Hematopoietic multipotent progenitor cell (in vitro differentiated cells): ENCODE results near the gene UBE2E3. TPM values are rescaled to one million over a fixed set of nuclear protein-coding genes. Genes with fewer than 3 reads are reported as not detected.
"Not testable (repeated sequence)": the region's sequence is repeated elsewhere in the genome, so short reads cannot be mapped to it uniquely, and the experiment has no call there.

Experiments used
- DNase-seq, 3 donors: peaks; one replicate each; pipeline ENCODE4 v3.0.0-alpha.2; 2011 to 2015; ENCODE audit warnings: low read depth in 2 of 3, low spot score in 2 of 3
- total RNA-seq: library from RNA; depleted of rRNA; stranded (reverse); fragments of >200 nt; gene quantifications from one replicate; pipeline ENCODE4 v1.2.3, GENCODE V29; 2012

UBE2E3 gene
- total RNA-seq, 1 donor = 36.4 TPM

- peak in 2 of 3 donors; percentile 42 to 68 for DNase-seq
Observed at GRCh38 chr2:181072486-181073235, 92.3 kb downstream of the UBE2E3 start.

DNA sequence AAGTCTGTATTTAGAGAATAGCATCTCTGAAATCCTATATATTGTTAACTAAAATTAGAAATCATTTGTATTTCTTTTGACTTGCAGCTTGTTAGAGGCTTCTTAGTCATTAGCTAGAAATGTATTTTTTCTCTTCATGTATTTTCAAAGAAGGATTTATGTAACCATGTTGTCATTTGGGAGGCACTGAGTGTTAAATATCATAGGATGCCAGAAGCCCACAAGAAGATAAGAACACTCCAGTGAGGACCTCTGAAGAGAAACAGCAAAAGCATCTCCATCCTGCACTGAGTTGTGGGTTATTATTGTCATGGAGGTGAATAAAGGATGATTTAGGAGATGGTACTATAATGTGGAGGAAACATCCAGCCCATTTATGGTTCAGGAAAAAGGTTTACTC, 93.5 kb downstream of the UBE2E3 start:
- no peak for DNase-seq

DNA sequence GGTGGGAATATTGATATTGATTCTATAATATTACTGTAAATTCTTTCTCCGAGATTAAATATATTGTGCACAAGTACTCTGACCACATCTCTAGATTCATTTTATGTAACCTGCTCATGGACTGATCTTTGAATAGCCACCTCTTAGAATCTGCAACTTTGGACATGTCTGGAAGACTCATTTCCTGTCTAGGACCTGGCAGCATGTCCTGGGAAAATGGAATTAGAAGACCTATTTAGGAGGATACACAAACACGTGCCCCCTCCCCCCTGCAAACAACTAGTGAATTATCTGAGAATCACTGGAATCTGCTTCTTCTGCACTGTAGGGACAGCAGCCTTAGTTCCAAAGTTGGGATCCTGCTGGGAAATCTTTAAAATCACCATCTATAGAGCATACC, 94.1 kb downstream of the UBE2E3 start:
- no peak for DNase-seq

- DNase-seq = no peak
Observed at GRCh38 chr2:181076658-181077057, 96.3 kb downstream of the UBE2E3 start.

GRCh38 chr2:181077128-181077709, 96.8 kb downstream of the UBE2E3 start:
- peak; percentile 41 to 88 (median 57) for DNase-seq

DNA sequence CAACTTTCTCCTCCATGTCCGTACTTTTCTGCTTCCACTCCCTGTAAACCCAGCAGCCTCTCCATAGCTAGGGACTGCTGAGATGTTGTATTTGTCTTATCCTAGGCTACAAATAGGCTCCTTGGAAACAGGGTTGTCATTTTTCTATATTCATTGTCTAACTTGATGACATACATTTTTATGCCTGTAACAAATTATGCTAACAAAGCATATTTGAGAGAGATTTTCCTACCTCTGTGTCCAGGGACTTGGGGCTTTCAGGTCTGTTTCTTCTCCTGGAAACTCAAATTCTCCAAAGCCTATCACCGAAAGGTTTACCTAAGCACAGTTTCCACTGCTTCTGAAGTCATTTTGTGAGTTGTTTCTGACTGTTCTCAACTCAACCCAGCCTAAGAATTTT, 102.7 kb downstream of the UBE2E3 start:
- no peak for DNase-seq

DNA sequence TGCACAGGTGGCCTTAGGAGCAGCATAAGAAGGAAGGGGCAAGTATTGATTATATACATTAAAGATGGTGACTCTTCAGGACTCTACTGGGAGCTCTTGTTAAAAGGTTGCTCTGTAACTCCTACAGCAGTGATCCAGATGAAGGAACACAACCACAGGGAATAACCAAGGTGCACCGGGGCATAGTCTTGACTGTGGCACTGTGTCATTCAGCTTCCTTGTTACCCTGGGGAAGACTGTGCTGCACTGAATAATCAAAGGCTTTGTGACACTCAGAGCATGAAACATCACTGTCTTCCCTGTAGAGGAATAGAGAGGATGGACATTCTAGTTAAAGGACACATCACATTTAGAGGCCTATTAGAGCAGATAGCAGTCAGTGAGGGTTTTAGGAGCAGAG, 105.3 kb downstream of the UBE2E3 start:
- no peak for DNase-seq

DNA sequence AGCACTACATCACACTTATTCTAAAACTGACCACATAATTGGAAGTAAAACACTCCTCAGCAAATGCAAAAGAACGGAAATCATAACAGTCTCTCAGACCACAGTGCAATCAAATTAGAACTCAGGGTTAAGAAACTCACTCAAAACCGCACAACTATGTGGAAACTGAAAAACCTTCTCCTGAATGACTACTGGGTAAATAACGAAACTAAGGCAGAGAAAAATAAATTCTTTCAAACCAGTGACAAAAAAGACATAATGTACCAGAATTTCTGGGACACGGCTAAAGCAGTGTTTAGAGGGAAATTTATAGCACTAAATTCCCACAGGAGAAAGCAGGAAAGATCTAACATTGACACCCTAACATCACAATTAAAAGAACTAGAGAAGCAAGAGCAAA, 111.5 kb downstream of the UBE2E3 start:
- DNase-seq = not testable (repeated sequence)

- DNase-seq = no peak
Observed at GRCh38 chr2:181095486-181095885, 115.1 kb downstream of the UBE2E3 start.

GRCh38 chr2:181103659-181104058, 123.3 kb downstream of the UBE2E3 start:
- no peak for DNase-seq

DNA sequence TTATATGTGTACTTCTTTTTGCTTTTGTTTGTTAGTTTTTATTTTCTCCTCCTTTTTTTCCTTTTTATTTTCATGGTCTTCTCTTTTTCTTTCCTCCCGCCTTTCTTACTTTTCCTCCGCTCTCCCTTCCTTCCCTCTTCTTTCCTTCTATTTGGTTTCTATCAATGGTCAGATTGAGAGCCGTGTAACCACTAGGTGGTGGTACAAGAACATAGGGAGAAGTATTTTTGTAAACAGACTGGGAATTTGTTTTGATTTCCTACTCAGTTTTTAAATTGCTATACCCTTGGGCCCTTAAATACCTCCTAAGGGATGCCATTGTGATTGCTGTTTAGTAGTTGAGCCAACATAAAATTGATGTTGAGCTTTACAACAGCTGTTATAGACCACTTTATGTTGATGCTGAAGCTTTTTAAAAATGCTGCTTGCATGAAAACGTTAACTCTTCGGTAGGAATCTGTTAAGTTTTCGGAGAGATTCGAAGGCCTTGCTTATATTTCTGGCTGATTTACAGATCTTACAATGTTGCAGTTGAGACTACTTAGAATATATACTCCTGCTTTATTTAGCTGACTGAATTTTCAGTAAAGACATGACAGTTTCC, 124.2 kb downstream of the UBE2E3 start:
- DNase-seq = peak in 2 of 3 donors; percentile 50 to 71

GRCh38 chr2:181105562-181105961, 125.2 kb downstream of the UBE2E3 start:
- DNase-seq = no peak

- no peak for DNase-seq
Observed at GRCh38 chr2:181106229-181106628, 125.8 kb downstream of the UBE2E3 start.

GRCh38 chr2:181106789-181107627, 126.6 kb downstream of the UBE2E3 start:
- peak in 1 of 3 donors; percentile 44 for DNase-seq

- no peak for DNase-seq
Observed at GRCh38 chr2:181107628-181107945, 127.2 kb downstream of the UBE2E3 start.

DNA sequence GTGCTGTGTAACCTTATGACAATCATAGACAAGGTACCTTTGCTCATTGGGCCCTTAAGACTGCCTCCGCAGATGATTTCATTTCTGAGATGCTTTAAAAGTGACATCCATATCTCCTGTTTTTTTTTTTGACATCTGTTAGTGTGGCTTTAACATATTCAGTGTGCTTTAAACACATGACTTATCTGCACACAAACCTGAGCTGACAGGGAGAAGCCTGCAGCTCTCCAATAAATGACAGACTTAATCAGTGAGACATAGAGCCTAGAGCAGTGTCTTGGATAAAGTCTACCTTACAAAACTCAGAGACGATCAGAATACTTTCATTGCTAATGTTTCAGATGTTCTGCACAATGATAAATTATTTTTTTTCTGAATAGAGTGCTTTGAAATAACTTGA, 130.7 kb downstream of the UBE2E3 start:
- no peak for DNase-seq

DNA sequence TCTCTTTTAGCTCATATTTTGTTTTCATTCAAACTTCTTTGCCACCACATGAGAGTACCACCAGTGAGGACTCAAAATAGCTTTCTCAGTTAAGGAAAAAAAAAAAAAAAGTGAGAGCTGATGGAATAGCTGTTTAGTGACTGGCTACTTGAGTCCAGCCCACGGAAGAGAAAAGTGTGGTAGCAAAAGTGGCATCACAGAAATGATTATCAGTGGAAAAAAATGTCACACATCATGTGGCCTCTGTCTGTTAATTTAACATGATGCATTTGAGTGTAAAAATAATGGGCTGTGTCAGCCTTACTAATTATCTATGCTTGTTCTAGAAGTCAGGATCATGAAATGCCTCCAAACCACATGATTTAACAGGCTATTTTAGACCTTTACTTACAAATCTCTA, 132.5 kb downstream of the UBE2E3 start:
- DNase-seq = no peak
